ENCODE results near the gene FGF21.
A peak's percentile ranks its signal among the peaks of the same experiment; 100 is the strongest.
"Not testable (repeated sequence)": the region's sequence is repeated elsewhere in the genome, so short reads cannot be mapped to it uniquely, and the experiment has no call there.

The FGF21 gene

GRCh38 chr19:48750771-48751504 lies 4.4 kb upstream of the FGF21 start:
- Mint-ChIP-seq H3K4me1 (peaks cover 20% of the 10 kb centered on the region), H3K27me3 (peaks cover 61% of the 10 kb centered on the region), H3K9me3 (no peaks in the 10 kb centered on the region), H3K27ac (ENCODE audit: low read depth) (no peak overlapping the region), H3K4me3 (peak overlapping the region; percentile 52), H3K36me3 (ENCODE audit: insufficient read depth) (peaks cover 3% of the 10 kb centered on the region)
- ATAC-seq (replicated peaks; ENCODE audit: extremely low read depth, poor library complexity, severe bottlenecking) = no peak
- no peak for DNase-seq (ENCODE audit: low spot score in 2 of 2)

DNA sequence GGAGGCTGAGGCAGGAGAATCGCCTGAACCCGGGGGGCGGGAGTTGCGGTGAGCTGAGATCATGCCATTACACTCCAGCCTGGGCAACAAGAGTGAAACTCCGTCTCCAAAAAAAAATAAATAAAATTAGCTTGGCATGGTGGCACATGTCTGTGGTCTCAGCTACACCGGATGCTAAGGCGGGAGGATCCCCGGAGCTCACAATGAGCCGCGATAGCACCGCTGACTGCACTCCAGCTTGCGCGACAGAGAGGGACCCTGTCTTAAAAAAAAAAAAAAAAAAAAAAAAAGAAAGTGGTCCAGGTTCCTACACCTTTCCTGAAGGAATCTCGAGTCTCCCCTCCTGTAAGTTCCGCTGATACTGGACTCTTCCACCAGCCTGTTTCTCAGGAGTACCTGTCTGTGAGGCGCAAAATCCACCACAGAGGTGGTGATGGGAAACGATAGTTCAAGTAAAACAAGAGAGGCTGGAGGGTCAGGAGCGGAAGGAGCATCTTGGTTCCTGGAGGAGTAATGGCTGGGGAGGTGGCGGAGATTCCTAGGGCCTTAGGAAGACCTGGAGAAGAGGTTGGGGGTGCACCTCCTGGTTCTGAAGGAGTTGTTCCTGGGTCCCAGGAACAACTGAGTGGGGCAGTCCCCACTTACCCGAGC lies 3.4 kb upstream of the FGF21 start:
- Mint-ChIP-seq H3K27me3 (peaks cover 55% of the 10 kb centered on the region), H3K4me1 (peaks cover 15% of the 10 kb centered on the region), H3K9me3 (no peaks in the 10 kb centered on the region), H3K27ac (ENCODE audit: low read depth) (peak overlapping the region; percentile 9), H3K36me3 (ENCODE audit: insufficient read depth) (peaks cover 3% of the 10 kb centered on the region), H3K4me3 (peak overlapping the region; percentile 69)
- DNase-seq (ENCODE audit: low spot score in 2 of 2) = no peak
- peak; percentile 20 for ATAC-seq (replicated peaks; ENCODE audit: extremely low read depth, poor library complexity, severe bottlenecking)

DNA sequence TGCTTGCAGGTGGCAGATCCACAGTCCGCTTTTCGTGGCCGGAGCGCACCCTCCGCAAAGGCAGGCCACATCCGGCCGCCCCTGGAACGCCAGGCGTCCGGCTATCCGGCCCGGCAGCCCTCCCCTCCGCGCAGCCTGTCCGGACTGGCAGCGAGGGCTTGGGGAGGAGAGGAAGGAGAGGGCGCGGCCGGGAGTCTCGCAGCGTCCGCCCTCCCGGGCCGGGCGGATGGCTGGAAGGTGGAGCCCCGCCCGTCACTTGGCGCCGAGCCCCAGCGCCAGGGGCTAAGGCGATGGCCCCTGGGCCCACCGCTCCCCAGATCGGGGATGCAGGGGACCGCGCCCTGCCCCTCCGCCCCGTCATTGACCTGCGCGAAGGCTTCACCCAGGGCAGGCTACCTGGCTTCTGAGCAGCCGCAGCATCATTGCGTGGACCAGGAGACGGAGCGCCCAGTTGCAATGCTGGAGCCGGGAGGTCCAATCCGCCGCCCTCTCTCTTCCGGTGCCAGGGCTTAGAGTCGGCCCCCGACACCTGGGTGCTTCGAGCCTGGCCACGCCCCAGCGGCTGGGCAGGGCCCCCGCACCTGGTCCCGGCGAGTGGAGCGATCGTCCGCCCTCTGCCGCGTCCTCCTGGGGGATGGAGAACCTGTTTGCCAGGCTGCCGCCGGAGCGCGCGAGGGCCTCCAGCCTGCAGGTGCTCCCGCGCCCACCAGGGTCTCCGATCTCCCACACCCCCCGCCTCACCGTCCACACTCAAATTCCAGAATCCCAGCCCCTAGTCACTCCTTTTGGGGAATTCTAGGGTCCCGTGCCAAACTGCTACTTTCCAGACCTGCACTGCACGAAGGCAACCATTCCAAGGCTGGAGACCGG lies 2.6 kb upstream of the FGF21 start, which contains the start of gene FUT1:
Gene FUT1 (minus strand): TSS at position 146 of the 870 bp plus-strand sequence. CDS start 1,360 bp downstream, outside the sequence.
- peak within 1 kb of the TSS; percentile 9 for H3K27ac Mint-ChIP-seq (ENCODE audit: low read depth)
- peaks cover 55% of the 10 kb centered on the region for H3K27me3 Mint-ChIP-seq
- no peaks in the 10 kb centered on the region for H3K9me3 Mint-ChIP-seq
- peaks cover 15% of the 10 kb centered on the region for H3K4me1 Mint-ChIP-seq
- DNase-seq (ENCODE audit: low spot score in 2 of 2) = no peak
- peaks cover 3% of the 10 kb centered on the region for H3K36me3 Mint-ChIP-seq (ENCODE audit: insufficient read depth)
- peak; percentile 55 for ATAC-seq (replicated peaks; ENCODE audit: extremely low read depth, poor library complexity, severe bottlenecking)
- peak within 1 kb of the TSS; percentile 69 for H3K4me3 Mint-ChIP-seq

DNA sequence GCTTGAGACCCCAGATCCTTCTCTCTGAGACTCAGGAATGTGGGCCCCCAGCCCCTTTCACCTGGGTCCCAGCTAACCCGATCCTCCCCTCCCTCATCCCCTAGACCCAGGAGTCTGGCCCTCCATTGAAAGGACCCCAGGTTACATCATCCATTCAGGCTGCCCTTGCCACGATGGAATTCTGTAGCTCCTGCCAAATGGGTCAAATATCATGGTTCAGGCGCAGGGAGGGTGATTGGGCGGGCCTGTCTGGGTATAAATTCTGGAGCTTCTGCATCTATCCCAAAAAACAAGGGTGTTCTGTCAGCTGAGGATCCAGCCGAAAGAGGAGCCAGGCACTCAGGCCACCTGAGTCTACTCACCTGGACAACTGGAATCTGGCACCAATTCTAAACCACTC lies 463 bp downstream of the FGF21 start:
- ATAC-seq (replicated peaks; ENCODE audit: extremely low read depth, poor library complexity, severe bottlenecking) (no peak), DNase-seq (ENCODE audit: low spot score in 2 of 2) (no peak)
- Mint-ChIP-seq H3K36me3 (ENCODE audit: insufficient read depth) (peaks cover 3% of the 10 kb centered on the region), H3K4me3 (no peak overlapping the region), H3K4me1 (peaks cover 15% of the 10 kb centered on the region), H3K27me3 (peaks cover 59% of the 10 kb centered on the region), H3K27ac (ENCODE audit: low read depth) (no peak overlapping the region), H3K9me3 (no peaks in the 10 kb centered on the region)

DNA sequence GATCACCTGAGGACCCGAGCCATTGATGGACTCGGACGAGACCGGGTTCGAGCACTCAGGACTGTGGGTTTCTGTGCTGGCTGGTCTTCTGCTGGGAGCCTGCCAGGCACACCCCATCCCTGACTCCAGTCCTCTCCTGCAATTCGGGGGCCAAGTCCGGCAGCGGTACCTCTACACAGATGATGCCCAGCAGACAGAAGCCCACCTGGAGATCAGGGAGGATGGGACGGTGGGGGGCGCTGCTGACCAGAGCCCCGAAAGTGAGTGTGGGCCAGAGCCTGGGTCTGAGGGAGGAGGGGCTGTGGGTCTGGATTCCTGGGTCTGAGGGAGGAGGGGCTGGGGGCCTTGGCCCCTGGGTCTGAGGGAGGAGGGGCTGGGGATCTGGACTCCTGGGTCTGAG lies 888 bp downstream of the FGF21 start:
- no peak overlapping the region for H3K27ac Mint-ChIP-seq (ENCODE audit: low read depth)
- ATAC-seq (replicated peaks; ENCODE audit: extremely low read depth, poor library complexity, severe bottlenecking) = no peak
- peaks cover 3% of the 10 kb centered on the region for H3K36me3 Mint-ChIP-seq (ENCODE audit: insufficient read depth)
- H3K4me3 Mint-ChIP-seq = no peak overlapping the region
- H3K4me1 Mint-ChIP-seq = peaks cover 15% of the 10 kb centered on the region
- H3K27me3 Mint-ChIP-seq = peaks cover 59% of the 10 kb centered on the region
- no peak for DNase-seq (ENCODE audit: low spot score in 2 of 2)
- H3K9me3 Mint-ChIP-seq = no peaks in the 10 kb centered on the region

- Mint-ChIP-seq H3K4me1 (peaks cover 15% of the 10 kb centered on the region), H3K4me3 (no peak overlapping the region), H3K36me3 (ENCODE audit: insufficient read depth) (peaks cover 3% of the 10 kb centered on the region), H3K27ac (ENCODE audit: low read depth) (no peak overlapping the region), H3K27me3 (peaks cover 59% of the 10 kb centered on the region), H3K9me3 (no peaks in the 10 kb centered on the region)
- ATAC-seq (replicated peaks; ENCODE audit: extremely low read depth, poor library complexity, severe bottlenecking) = no peak
- DNase-seq (ENCODE audit: low spot score in 2 of 2) = no peak
Observed at GRCh38 chr19:48756686-48757085, 1.4 kb downstream of the FGF21 start.

GRCh38 chr19:48757089-48757675 lies 1.9 kb downstream of the FGF21 start:
- no peaks in the 10 kb centered on the region for H3K9me3 Mint-ChIP-seq
- H3K27me3 Mint-ChIP-seq = peaks cover 59% of the 10 kb centered on the region
- no peak overlapping the region for H3K27ac Mint-ChIP-seq (ENCODE audit: low read depth)
- DNase-seq (ENCODE audit: low spot score in 2 of 2) = no peak
- H3K4me1 Mint-ChIP-seq = peaks cover 11% of the 10 kb centered on the region
- H3K36me3 Mint-ChIP-seq (ENCODE audit: insufficient read depth) = peaks cover under 1% of the 10 kb centered on the region
- ATAC-seq (replicated peaks; ENCODE audit: extremely low read depth, poor library complexity, severe bottlenecking) = no peak
- no peak overlapping the region for H3K4me3 Mint-ChIP-seq

- Mint-ChIP-seq H3K36me3 (ENCODE audit: insufficient read depth) (peaks cover 2% of the 10 kb centered on the region), H3K4me1 (peaks cover 8% of the 10 kb centered on the region), H3K4me3 (no peak overlapping the region), H3K27ac (ENCODE audit: low read depth) (no peak overlapping the region), H3K9me3 (no peaks in the 10 kb centered on the region), H3K27me3 (peaks cover 60% of the 10 kb centered on the region)
- DNase-seq (ENCODE audit: low spot score in 2 of 2) (no peak), ATAC-seq (replicated peaks; ENCODE audit: extremely low read depth, poor library complexity, severe bottlenecking) (no peak)
Observed at GRCh38 chr19:48757741-48758144, 2.4 kb downstream of the FGF21 start.

DNA sequence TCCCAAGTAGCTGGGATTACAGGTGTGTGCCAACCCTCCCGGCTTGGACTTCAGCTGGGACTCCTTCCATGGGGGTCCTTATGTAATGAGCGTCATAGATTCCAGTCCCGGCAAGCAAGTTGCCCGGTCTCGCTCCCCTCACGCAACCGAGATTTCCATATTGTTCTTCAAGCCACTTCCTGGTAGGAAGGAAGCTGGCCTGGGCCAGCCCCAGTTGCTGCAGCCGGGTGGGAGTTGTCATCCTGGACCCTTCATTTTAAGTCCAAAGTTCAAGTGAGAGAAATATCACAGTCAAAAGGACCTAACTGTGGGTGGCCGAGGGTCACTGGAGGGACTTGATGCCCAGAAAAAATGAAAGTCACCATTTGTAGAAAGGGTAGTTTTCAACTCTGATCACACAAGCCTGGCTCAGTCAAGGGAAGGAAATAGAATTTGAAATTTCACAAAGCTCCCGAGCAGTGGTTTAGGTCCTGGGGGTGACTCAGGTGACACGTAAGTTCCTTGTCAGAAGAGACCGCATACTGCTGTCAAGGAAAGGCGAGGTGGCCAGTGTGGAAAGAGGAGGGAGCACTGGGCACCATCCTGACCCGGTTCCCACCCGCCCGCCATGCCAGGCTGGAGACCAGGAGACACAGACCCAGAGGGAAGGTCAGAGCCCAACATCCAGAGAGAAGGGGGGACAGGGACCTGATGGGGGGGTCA lies 5.3 kb downstream of the FGF21 start:
- DNase-seq (ENCODE audit: low spot score in 2 of 2) = no peak
- Mint-ChIP-seq H3K9me3 (no peaks in the 10 kb centered on the region), H3K4me1 (no peaks in the 10 kb centered on the region), H3K27me3 (peaks cover 52% of the 10 kb centered on the region), H3K4me3 (no peak overlapping the region), H3K36me3 (ENCODE audit: insufficient read depth) (peaks cover 2% of the 10 kb centered on the region), H3K27ac (ENCODE audit: low read depth) (no peak overlapping the region)
- no peak for ATAC-seq (replicated peaks; ENCODE audit: extremely low read depth, poor library complexity, severe bottlenecking)

- peaks cover 74% of the 10 kb centered on the region for H3K27me3 Mint-ChIP-seq
- not testable (repeated sequence) for H3K27ac Mint-ChIP-seq (ENCODE audit: low read depth); ATAC-seq (replicated peaks; ENCODE audit: extremely low read depth, poor library complexity, severe bottlenecking); H3K9me3 Mint-ChIP-seq; H3K4me1 Mint-ChIP-seq; H3K36me3 Mint-ChIP-seq (ENCODE audit: insufficient read depth); H3K4me3 Mint-ChIP-seq; DNase-seq (ENCODE audit: low spot score in 2 of 2)
Observed at GRCh38 chr19:48765816-48766215, 10.5 kb downstream of the FGF21 start.

DNA sequence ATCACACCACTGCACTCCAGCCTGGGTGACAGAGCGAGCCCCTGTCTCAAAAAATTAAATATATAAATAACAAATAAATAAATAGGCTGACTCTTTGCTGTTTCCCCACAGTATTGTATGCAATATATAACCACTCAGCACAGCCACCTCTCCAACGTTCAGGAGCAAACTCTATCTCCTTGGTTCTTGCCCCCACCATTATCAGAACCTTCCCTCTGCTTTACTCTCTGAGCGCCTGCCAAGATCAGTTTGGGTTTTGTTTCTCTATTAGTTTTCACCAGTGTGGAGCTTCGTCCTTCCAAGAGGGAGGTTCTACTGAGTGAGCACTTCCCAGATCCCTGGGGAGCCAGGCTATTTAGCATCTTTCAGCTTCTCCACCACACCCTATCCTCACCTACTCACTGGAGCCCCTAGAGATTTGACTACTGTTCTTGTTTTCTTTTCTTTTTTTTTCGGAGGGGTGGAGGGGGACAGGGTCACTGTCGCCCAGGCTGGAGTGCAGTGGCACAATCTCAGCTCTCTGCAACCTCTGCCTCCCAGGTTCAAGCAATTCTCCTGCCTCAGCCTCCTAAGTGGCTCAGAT lies 12.9 kb downstream of the FGF21 start:
- H3K4me3 Mint-ChIP-seq; H3K27ac Mint-ChIP-seq (ENCODE audit: low read depth); H3K9me3 Mint-ChIP-seq; H3K4me1 Mint-ChIP-seq; DNase-seq (ENCODE audit: low spot score in 2 of 2); ATAC-seq (replicated peaks; ENCODE audit: extremely low read depth, poor library complexity, severe bottlenecking); H3K36me3 Mint-ChIP-seq (ENCODE audit: insufficient read depth): not testable (repeated sequence)
- H3K27me3 Mint-ChIP-seq = peaks cover 50% of the 10 kb centered on the region
